ENCODE results near the gene TBP.

The TBP gene

DNA sequence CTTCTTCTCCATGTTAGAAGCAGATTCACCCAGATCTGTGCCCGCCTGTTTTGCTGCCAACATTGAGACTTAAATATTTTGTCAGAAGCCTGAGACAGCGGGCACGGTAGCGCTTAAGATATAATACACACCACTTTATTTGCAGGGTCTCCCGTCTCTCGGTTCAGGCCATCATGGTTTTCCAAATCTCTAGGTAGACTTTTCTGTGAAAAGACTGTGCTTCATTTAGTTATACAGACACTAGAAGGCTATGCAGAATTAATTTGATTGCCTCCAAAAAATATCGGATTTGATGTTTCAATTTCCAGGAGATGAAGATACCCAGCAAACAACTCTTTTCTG is 598 bp downstream of the TBP start:
- Histone ChIP-seq H3K79me2 (ENCODE audit: control insufficient read depth, low read length) (peaks cover 91% of the 10 kb centered on the region), H3K9me2 (replicated peaks; ENCODE audit: control insufficient read depth, low read length) (no peaks in the 10 kb centered on the region), H3K27ac (ENCODE audit: low read depth, low read length) (peak overlapping the region; percentile 52), H3K27me3 (ENCODE audit: control insufficient read depth, low read length) (no peaks in the 10 kb centered on the region), H3K4me2 (ENCODE audit: low read length) (peak overlapping the region; percentile 94), H4K20me1 (ENCODE audit: control insufficient read depth, insufficient read depth, low read depth, low read length) (peaks cover 40% of the 10 kb centered on the region), H3F3A (ENCODE audit: control insufficient read depth, insufficient read depth) (0 out of 2 replicates have a peak, but pooled peaks cover 4% of the 10 kb centered on the region), H3K36me3 (ENCODE audit: control insufficient read depth, low read length) (peaks cover 73% of the 10 kb centered on the region), H3K9me3 (ENCODE audit: control insufficient read depth, insufficient read depth, low read length) (no peaks in the 10 kb centered on the region), H3K4me1 (ENCODE audit: control insufficient read depth, low read length) (peaks cover 30% of the 10 kb centered on the region), H3K4me3 (ENCODE audit: low read length) (peak overlapping the region; percentile 99)
- no peak for TF ChIP-seq CTCF (IDR thresholded peaks at IDR 0.05; ENCODE audit: low read depth, low read length, poor library complexity, severe bottlenecking)
- TF ChIP-seq EZH2phosphoT487 (IDR thresholded peaks at IDR 0.05; ENCODE audit: borderline replicate concordance, low read length): no peak

DNA sequence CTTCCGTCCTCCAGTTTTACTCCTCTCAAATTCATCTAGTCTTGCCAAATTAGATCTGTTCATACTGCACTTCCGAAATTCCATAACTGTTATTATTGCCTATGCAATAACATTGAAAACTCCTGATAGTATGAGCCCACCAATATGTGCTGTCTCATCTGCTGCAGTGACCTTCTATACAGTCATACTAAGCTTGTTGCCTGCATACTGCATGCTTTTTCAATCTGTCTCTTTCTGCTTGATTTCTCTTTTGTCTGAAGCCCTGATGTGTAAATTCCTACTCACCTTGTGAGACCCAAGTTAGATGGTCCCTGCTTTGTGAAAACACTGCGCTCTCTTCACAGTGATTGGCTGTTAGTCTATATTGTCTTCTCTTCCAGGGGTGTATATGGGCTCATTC is 1.1 kb downstream of the TBP start:
- no peaks in the 10 kb centered on the region for H3K27me3 ChIP-seq (ENCODE audit: control insufficient read depth, low read length)
- H3K4me1 ChIP-seq (ENCODE audit: control insufficient read depth, low read length): peaks cover 30% of the 10 kb centered on the region
- peaks cover 73% of the 10 kb centered on the region for H3K36me3 ChIP-seq (ENCODE audit: control insufficient read depth, low read length)
- H3K79me2 ChIP-seq (ENCODE audit: control insufficient read depth, low read length): peaks cover 91% of the 10 kb centered on the region
- H3K9me3 ChIP-seq (ENCODE audit: control insufficient read depth, insufficient read depth, low read length): no peaks in the 10 kb centered on the region
- peaks cover 35% of the 10 kb centered on the region for H4K20me1 ChIP-seq (ENCODE audit: control insufficient read depth, insufficient read depth, low read depth, low read length)
- H3K4me3 ChIP-seq (ENCODE audit: low read length): peak overlapping the region; percentile 99
- H3F3A ChIP-seq (ENCODE audit: control insufficient read depth, insufficient read depth): 0 out of 2 replicates have a peak, but pooled peaks cover 4% of the 10 kb centered on the region
- TF ChIP-seq CTCF (IDR thresholded peaks at IDR 0.05; ENCODE audit: low read depth, low read length, poor library complexity, severe bottlenecking) (no peak), EZH2phosphoT487 (IDR thresholded peaks at IDR 0.05; ENCODE audit: borderline replicate concordance, low read length) (no peak)
- no peak overlapping the region for H3K27ac ChIP-seq (ENCODE audit: low read depth, low read length)
- no peaks in the 10 kb centered on the region for H3K9me2 ChIP-seq (replicated peaks; ENCODE audit: control insufficient read depth, low read length)
- peak overlapping the region; percentile 94 for H3K4me2 ChIP-seq (ENCODE audit: low read length)

GRCh38 chr6:170561555-170561954 is 7.4 kb downstream of the TBP start:
- Histone ChIP-seq H3F3A (ENCODE audit: control insufficient read depth, insufficient read depth) (no peaks in the 10 kb centered on the region), H3K9me3 (ENCODE audit: control insufficient read depth, insufficient read depth, low read length) (no peaks in the 10 kb centered on the region), H3K4me1 (ENCODE audit: control insufficient read depth, low read length) (0 out of 2 replicates have a peak, but pooled peaks cover 2% of the 10 kb centered on the region), H3K9me2 (replicated peaks; ENCODE audit: control insufficient read depth, low read length) (no peaks in the 10 kb centered on the region), H4K20me1 (ENCODE audit: control insufficient read depth, insufficient read depth, low read depth, low read length) (peaks cover 5% of the 10 kb centered on the region; the same call in 1 of the 2 replicates), H3K36me3 (ENCODE audit: control insufficient read depth, low read length) (peaks cover 86% of the 10 kb centered on the region), H3K79me2 (ENCODE audit: control insufficient read depth, low read length) (peaks cover 66% of the 10 kb centered on the region), H3K4me2 (ENCODE audit: low read length) (no peak overlapping the region), H3K27me3 (ENCODE audit: control insufficient read depth, low read length) (no peaks in the 10 kb centered on the region), H3K27ac (ENCODE audit: low read depth, low read length) (no peak overlapping the region), H3K4me3 (ENCODE audit: low read length) (no peak overlapping the region)
- TF ChIP-seq CTCF (IDR thresholded peaks at IDR 0.05; ENCODE audit: low read depth, low read length, poor library complexity, severe bottlenecking): no peak
- TF ChIP-seq EZH2phosphoT487 (IDR thresholded peaks at IDR 0.05; ENCODE audit: borderline replicate concordance, low read length): no peak
